Adrenal gland (tissue), 12 donors: ENCODE measurements around the gene SHTN1. TPM values are rescaled to one million over a fixed set of nuclear protein-coding genes. Genes with fewer than 3 reads are reported as not detected.

ENCODE experiments used
- DNase-seq, 7 donors: peaks; one replicate each; pipeline ENCODE4 v3.0.0-alpha.2; 2019 to 2020
- H3K27ac ChIP-seq, 5 donors: fragments of 200-600 bp; sonication (generic) in 4 of 5; 1 replicate in 3 of 5; 2 replicates in 2 of 5; pipeline versions ENCODE4 v1.5.1 to v1.8.0; 2016 to 2020; ENCODE audit warnings: mild to moderate bottlenecking in 1 of 5
- H3K27me3 ChIP-seq: fragments of 200-600 bp; 2 replicates; pipeline ENCODE4 v1.8.0; 2021
- H3K36me3 ChIP-seq, 2 donors: fragments of 200-600 bp; replicated peaks in 1 of 2; 1 replicate in 1 of 2; 2 replicates in 1 of 2; pipeline versions ENCODE4 v1.5.1 to v1.8.0; 2018 to 2022
- H3K4me1 ChIP-seq, 2 donors: fragments of 200-600 bp; replicated peaks in 1 of 2; 1 replicate in 1 of 2; 2 replicates in 1 of 2; pipeline versions ENCODE4 v1.5.1 to v1.8.0; 2018 to 2021
- H3K4me3 ChIP-seq, 4 donors: fragments of 200-600 bp; sonication (generic) in 3 of 4; one replicate each; pipeline ENCODE4 v1.5.1; 2016 to 2018
- H3K9me3 ChIP-seq, 3 donors: fragments of 200-600 bp; sonication (generic) in 1 of 3; replicated peaks in 1 of 3; 1 replicate in 2 of 3; 2 replicates in 1 of 3; pipeline versions ENCODE4 v1.5.1 to v1.8.0; 2016 to 2021
- CTCF ChIP-seq, 6 experiments: fragments of 450-650 bp in 4 of 6; fragments of 200-600 bp in 2 of 6; sonication (generic) in 1 of 6; IDR thresholded peaks; 1 replicate in 5 of 6; 2 replicates in 1 of 6; pipeline versions ENCODE4 v1.5.1 to v1.8.0; 2016 to 2021; ENCODE audit warnings: antibody characterized with exemption in 6 of 6, mild to moderate bottlenecking in 2 of 6, moderate library complexity in 1 of 6
- POLR2A ChIP-seq, 2 donors: fragments of 450-650 bp; IDR thresholded peaks; one replicate each; pipeline ENCODE4 v1.6.1; 2017; ENCODE audit warnings: antibody characterized with exemption in 2 of 2, mild to moderate bottlenecking in 2 of 2, moderate library complexity in 1 of 2
- WGBS, 4 donors: extraction: QIAGEN DNeasy Blood & Tissue Kit in 2 of 4; methylation state at CpG; one replicate each; pipeline versions ENCODE4 v1.1.5 to v1.1.7; 2013 to 2017; 5-methylcytosine and 5-hydroxymethylcytosine counted together
- intact Hi-C, 2 donors: fragments of 100-400 bp; cut with DNase I; formaldehyde crosslinking; loops; one replicate each; pipeline versions ENCODE4 v1.14.1 to v1.15.0; 2022 to 2023
- polyA plus RNA-seq, 3 donors: library from polyadenylated mRNA; stranded (reverse); fragments of 200-250 nt in 2 of 3; fragments of 350-450 nt in 1 of 3; fragmentation: Illumina TruSeq in 1 of 3; extraction: RNeasy Lipid Tissue Mini Kit (QIAGEN cat#74804) in 1 of 3; gene quantifications; one replicate each; pipeline ENCODE4 v1.2.3, GENCODE V29; 2013 to 2014
- total RNA-seq, 9 donors: library from RNA; depleted of rRNA in 4 of 9; stranded (reverse); fragments of >200 nt in 4 of 9; fragments of 120-200 nt in 1 of 9; fragmentation: NEBNext Ultra II Directional in 1 of 9; extraction: Animal tissue kit (Norgen Biotek cat#: 25700) in 1 of 9; gene quantifications; one replicate each; pipeline versions ENCODE4 v1.1.0 to v1.2.4, GENCODE V29; 2013 to 2023
- donor health status: healthy with polysubstance abuse.
- donor health status: Bipolar disorder and iron deficiency.
- donor health status: DM: yes; HTN: yes; CAD: no.
- donor health status: DM: no; HTN: no; CAD: no.
- donor health status: DM: no; HTN: no; CAD: no.
- donor health status: DM: yes; HTN: yes; CAD: no.

SHTN1 gene
- total and polyA plus RNA-seq, 12 donors = 8.8 to 30.3 (median 18.5) TPM

GRCh38 chr10:116925056-116925455 is 79.9 kb downstream of the SHTN1 start:
- intact Hi-C loops = no loop called here
- 88 to 93% (median 91%) methylated on average over 3 of the region's 3 CpGs for WGBS, 4 donors

GRCh38 chr10:116919706-116920105 is 85.3 kb downstream of the SHTN1 start:
- TF ChIP-seq CTCF (IDR thresholded peaks at IDR 0.05) (no peak), POLR2A (IDR thresholded peaks at IDR 0.05) (no peak)
- H3K9me3 ChIP-seq = no peaks in the 10 kb centered on the region
- H3K27ac ChIP-seq = no peak overlapping the region
- H3K4me3 ChIP-seq = no peak overlapping the region
- intact Hi-C loops = no loop called here
- H3K27me3 ChIP-seq = no peaks in the 10 kb centered on the region
- no peak for DNase-seq
- 45 to 93% (median 50%) methylated on average over 1 to 2 of the region's 2 CpGs for WGBS, 4 donors
- H3K4me1 ChIP-seq = no peaks in the 10 kb centered on the region
- H3K36me3 ChIP-seq = peaks cover 0 to 7% of the 10 kb centered on the region in 2 donors

More at GRCh38 chr10:116925056-116925455, 79.9 kb downstream of the SHTN1 start:
- H3K4me1 ChIP-seq = peaks cover 0 to 9% of the 10 kb centered on the region in 2 donors
- no peak overlapping the region for H3K27ac ChIP-seq
- no peaks in the 10 kb centered on the region for H3K27me3 ChIP-seq
- no peaks in the 10 kb centered on the region for H3K9me3 ChIP-seq
- TF ChIP-seq POLR2A (IDR thresholded peaks at IDR 0.05) = no peak
- TF ChIP-seq CTCF (IDR thresholded peaks at IDR 0.05) = no peak
- peaks cover 0 to 4% of the 10 kb centered on the region in 2 donors for H3K36me3 ChIP-seq
- no peak overlapping the region for H3K4me3 ChIP-seq
- no peak for DNase-seq

- H3K9me3 ChIP-seq = no peaks in the 10 kb centered on the region
- DNase-seq = no peak
- intact Hi-C loops = no loop called here
- H3K36me3 ChIP-seq = peaks cover 0 to 7% of the 10 kb centered on the region in 2 donors
- H3K4me3 ChIP-seq = no peak overlapping the region
- TF ChIP-seq POLR2A (IDR thresholded peaks at IDR 0.05) (no peak), CTCF (IDR thresholded peaks at IDR 0.05) (no peak)
- H3K27ac ChIP-seq = no peak overlapping the region
- 91 to 98% (median 95%) methylated on average over 2 of the region's 2 CpGs for WGBS, 4 donors
- no peaks in the 10 kb centered on the region for H3K4me1 ChIP-seq
- no peaks in the 10 kb centered on the region for H3K27me3 ChIP-seq
These were observed 85.8 kb downstream of the SHTN1 start for GRCh38 chr10:116919164-116919563.

GRCh38 chr10:116918583-116918982 is 86.4 kb downstream of the SHTN1 start:
- no peak for DNase-seq
- intact Hi-C loops = no loop called here
- WGBS, 4 donors = 97 to 98% (median 98%) methylated on average over 2 of the region's 2 CpGs

More at GRCh38 chr10:116918583-116918982, 86.4 kb downstream of the SHTN1 start:
- H3K9me3 ChIP-seq = no peaks in the 10 kb centered on the region
- H3K4me3 ChIP-seq = no peak overlapping the region
- no peak overlapping the region for H3K27ac ChIP-seq
- peaks cover 0 to 7% of the 10 kb centered on the region in 2 donors for H3K36me3 ChIP-seq
- no peaks in the 10 kb centered on the region for H3K27me3 ChIP-seq
- TF ChIP-seq CTCF (IDR thresholded peaks at IDR 0.05) = no peak
- no peak for TF ChIP-seq POLR2A (IDR thresholded peaks at IDR 0.05)
- H3K4me1 ChIP-seq = no peaks in the 10 kb centered on the region
